ENCODE results near the gene ICAM3. TPM values are rescaled to one million over a fixed set of nuclear protein-coding genes. Genes with fewer than 3 reads are reported as not detected.

ICAM3 gene
- total RNA-seq, 1 donor from 2014 or later, result 5.0 TPM

DNA sequence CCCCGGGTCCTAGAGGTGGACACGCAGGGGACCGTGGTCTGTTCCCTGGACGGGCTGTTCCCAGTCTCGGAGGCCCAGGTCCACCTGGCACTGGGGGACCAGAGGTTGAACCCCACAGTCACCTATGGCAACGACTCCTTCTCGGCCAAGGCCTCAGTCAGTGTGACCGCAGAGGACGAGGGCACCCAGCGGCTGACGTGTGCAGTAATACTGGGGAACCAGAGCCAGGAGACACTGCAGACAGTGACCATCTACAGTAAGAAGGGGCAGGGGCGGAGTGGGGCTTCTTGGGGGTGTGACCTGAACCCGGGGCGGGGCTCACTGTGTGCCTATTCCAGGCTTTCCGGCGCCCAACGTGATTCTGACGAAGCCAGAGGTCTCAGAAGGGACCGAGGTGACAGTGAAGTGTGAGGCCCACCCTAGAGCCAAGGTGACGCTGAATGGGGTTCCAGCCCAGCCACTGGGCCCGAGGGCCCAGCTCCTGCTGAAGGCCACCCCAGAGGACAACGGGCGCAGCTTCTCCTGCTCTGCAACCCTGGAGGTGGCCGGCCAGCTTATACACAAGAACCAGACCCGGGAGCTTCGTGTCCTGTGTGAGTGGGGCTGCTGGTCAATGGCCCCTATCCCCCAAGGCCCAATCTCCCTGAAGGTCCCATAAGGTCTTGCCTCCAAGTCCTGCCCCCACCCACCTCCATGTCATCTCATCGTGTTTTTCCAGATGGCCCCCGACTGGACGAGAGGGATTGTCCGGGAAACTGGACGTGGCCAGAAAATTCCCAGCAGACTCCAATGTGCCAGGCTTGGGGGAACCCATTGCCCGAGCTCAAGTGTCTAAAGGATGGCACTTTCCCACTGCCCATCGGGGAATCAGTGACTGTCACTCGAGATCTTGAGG is 55.1 kb downstream of the ICAM3 start:
- Histone ChIP-seq H3K27me3 (ENCODE audit: control insufficient read depth, insufficient read depth, low read length) (no peaks in the 10 kb centered on the region), H3K36me3 (ENCODE audit: control insufficient read depth, insufficient read depth, low read length) (peaks cover 3% of the 10 kb centered on the region), H3K4me3 (ENCODE audit: low read depth, low read length) (no peak overlapping the region)
- no peak for FAIRE-seq
- no peak for DNase-seq (ENCODE audit: low read depth)
- no peak for TF ChIP-seq CTCF (IDR thresholded peaks at IDR 0.05; ENCODE audit: insufficient read depth, low read length, severe bottlenecking)

Other genes starting within 250 kb of the ICAM3 start
- under 0.01 TPM in 1 of 2 replicates, not detected in the other for gene ANGPTL6, start 236.9 kb downstream of the ICAM3 start, total RNA-seq
- 41.5 and 45.3 TPM in 2 replicates for gene PPAN, start 233.3 kb downstream of the ICAM3 start, total RNA-seq
- 1.1 and 3.7 TPM in 2 replicates for gene P2RY11, start 227.9 kb downstream of the ICAM3 start, total RNA-seq
- 198 and 291 TPM in 2 replicates for gene EIF3G, start 219.7 kb downstream of the ICAM3 start, total RNA-seq
- 11.1 and 12.4 TPM in 2 replicates for gene DNMT1, start 144.7 kb downstream of the ICAM3 start, total RNA-seq
- 1.3 and 1.9 TPM in 2 replicates for gene S1PR2, start 108.3 kb downstream of the ICAM3 start, total RNA-seq
- gene MRPL4, start 87.4 kb downstream of the ICAM3 start, total RNA-seq, result 17.1 and 19.2 TPM in 2 replicates
- 0.79 and 0.90 TPM in 2 replicates for gene ICAM1, start 68.5 kb downstream of the ICAM3 start, total RNA-seq
- gene ICAM4, start 52.7 kb downstream of the ICAM3 start, total RNA-seq, result 4.0 and 10.8 TPM in 2 replicates
- 3.7 and 3.9 TPM in 2 replicates for gene ICAM5, start 49.7 kb downstream of the ICAM3 start, total RNA-seq
- gene ZGLP1, start 29.8 kb downstream of the ICAM3 start, total RNA-seq, result 0.26 and 0.53 TPM in 2 replicates
- gene FDX2, start 23.6 kb downstream of the ICAM3 start, total RNA-seq, result 21.8 and 24.2 TPM in 2 replicates
- gene RAVER1, start 6.1 kb downstream of the ICAM3 start, total RNA-seq, result 2.3 and 4.2 TPM in 2 replicates
- gene TYK2, start 40.9 kb upstream of the ICAM3 start, total RNA-seq, result 36.1 and 45.8 TPM in 2 replicates
- 195 TPM in 2 replicates for gene CDC37, start 63.9 kb upstream of the ICAM3 start, total RNA-seq
- 0.13 and 0.26 TPM in 2 replicates for gene PDE4A, start 80.9 kb upstream of the ICAM3 start, total RNA-seq
- gene KEAP1, start 163.7 kb upstream of the ICAM3 start, total RNA-seq, result 59.5 and 62.9 TPM in 2 replicates
- gene S1PR5, start 177.8 kb upstream of the ICAM3 start, total RNA-seq, result 6.6 and 7.8 TPM in 2 replicates
- gene ATG4D, start 204.3 kb upstream of the ICAM3 start, total RNA-seq, result 30.3 and 37.5 TPM in 2 replicates
- 8.2 and 11.0 TPM in 2 replicates for gene KRI1, start 226.4 kb upstream of the ICAM3 start, total RNA-seq
- gene CDKN2D, start 229.4 kb upstream of the ICAM3 start, total RNA-seq, result 6.6 and 13.3 TPM in 2 replicates
- 114 and 135 TPM in 2 replicates for gene AP1M2, start 247.7 kb upstream of the ICAM3 start, total RNA-seq